GM19467 (cell line): ENCODE data around the gene ASXL2.
"Not testable (repeated sequence)": the region's sequence is repeated elsewhere in the genome, so short reads cannot be mapped to it uniquely, and the experiment has no call there.

Experiments used
- ATAC-seq: cut with Tn5 transposase; IDR thresholded peaks from one replicate; pipeline ENCODE4 v1.9.1; 2021; ENCODE audit warnings: mild to moderate bottlenecking, moderate library complexity; ENCODE audit not compliant: unreplicated experiment

The ASXL2 gene

DNA sequence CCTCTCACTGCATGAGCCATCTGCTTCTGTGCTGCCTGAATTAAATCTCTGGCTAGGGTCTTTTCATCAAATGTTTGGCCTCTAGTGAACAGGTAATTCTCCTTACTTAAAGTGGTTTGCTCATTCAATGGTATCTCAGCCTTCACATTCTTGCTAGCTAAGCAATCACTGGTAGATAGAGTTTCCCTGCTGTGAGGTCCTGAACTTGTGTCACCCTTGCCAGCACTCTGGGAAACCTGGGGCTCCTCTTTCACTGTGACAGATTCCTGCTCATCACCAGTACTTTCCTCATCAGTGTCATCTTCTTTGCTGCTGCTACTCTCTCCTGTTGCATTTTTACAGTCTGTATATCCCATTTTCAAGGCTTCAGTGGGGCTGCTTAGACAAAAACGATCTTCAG lies 135.8 kb downstream of the ASXL2 start:
- ATAC-seq: no peak

DNA sequence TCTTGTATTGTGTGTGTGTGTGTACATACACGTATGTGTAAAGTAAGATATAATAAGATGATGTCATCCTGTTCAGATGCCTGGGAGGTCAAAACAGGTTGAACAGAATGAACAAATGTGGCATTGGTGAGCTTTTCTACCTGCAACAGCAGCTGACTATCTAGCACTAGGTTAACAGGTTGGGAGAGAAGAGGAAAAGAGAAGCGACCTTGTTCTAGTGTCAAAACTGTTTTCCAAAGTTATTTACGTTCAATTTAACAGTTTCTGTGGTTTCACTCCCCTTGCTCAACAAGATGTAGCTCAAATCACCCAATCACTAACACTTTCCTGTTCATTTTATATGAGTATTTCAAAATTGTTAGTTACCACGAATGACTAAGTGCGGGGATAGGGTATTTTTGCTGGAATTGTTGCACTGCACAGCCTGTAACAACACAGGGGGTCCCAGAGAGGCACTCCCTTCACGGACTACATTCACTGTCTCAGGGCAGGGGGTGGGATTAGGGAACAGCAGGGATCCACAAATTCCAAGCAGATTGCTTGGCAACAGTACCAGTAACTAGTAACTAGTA lies 137.4 kb downstream of the ASXL2 start:
- ATAC-seq: no peak

DNA sequence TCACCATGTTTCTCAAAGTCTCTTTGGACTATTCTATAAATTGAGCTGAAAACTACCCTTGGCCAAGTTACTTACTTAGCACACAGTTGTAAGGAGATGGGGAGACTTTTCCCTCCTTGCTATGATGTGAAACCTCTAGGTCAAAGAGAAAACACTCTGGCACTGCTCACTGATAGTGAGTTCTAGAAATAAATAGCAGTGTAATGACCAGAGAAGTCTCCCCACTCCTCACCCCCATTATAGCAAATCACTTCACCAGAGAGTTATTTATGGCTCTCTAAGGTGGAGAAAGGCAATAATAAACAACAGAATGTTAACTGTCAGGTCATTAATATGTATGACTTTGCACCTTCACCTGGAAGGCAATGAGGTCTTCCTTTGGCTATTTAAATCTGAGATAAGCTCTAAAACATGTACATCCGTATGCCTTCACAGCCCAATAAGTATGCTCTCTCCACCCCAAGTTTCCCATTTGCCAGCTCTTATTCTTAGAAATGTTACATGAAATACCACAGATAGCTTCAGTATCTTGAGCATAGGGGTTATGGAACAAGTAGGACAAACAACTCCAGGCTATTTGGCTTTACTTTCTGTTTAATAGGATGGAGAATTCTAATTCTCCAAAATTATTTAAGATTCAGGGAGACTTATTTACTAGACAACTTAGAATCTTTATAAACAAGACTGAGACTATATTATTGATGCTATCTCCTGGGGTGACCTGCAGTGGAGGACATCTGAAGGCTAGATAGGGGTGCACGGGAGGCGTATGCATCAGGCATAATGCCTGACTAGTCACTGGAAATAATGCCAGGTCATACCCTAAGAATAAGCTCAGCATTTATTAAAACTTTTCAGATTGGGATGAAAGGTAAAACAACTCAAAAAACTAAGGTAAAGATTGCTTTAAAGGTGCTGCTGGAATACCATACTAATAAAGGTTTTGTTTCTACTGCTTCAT lies 139.6 kb downstream of the ASXL2 start:
- ATAC-seq: no peak

DNA sequence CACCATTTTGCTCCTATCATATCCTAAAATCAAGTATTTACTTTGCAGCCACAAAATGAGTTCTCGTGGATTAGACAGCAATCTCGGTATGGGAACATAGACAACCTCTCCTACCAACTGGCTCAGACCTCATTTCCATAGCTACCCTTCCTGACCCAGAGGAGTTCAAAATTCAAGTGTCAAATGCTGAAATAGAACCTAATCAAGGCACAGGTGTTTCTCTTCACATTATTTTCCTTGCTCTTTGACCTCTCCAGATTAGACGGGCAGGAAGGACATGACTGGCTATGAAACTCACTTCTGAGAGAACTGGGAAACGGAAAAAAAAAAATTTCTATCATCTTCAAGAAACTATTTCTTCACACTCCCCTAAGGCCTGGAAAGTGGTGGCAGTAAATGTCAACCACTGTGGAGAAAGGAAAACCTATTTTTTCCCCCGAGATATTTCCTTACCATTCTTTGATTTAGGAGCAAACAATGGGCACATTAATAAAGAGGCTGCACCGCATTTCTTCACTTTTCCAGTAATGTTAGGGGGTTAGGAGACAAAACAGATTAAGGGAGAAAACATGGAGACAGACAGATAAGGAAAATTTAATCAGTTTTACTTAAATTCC lies 141.3 kb downstream of the ASXL2 start:
- ATAC-seq: no peak

DNA sequence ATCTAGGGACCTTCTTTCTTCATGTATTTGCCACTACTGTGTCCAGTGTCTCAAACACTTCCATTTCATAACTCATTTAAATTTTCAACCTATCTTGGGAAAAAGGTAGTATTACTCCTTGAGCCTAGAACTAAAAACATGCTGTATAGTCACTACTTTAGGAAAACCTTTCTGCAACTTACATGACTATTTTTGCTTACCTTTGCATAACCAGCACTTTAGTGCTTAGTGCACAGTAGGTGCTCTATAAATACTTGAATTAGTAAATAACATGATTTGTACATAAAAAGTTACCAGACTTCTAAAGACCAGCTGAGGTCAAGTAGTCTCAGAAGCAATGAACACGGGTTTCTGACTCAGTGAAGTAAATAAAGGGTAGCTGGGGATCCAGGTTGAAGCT lies 142.5 kb downstream of the ASXL2 start:
- ATAC-seq: no peak

DNA sequence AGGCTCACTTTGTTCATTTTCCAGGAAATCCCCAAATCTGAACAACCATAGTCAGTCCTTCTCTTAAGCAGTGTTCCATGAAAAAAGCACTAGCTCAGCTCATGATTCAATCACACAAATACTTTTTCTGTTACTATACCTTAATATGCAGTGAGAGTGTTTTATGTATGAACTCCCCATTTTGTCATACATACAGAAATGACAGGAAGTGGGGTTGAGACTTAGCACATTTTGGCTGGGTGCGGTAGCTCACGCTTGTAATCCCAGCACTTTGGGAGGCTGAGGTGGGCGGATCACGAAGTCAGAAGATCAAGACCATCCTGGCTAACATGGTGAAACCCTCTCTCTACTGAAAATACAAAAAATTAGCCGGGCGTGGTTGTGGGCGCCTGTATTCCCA lies 149.7 kb downstream of the ASXL2 start:
- ATAC-seq: no peak

DNA sequence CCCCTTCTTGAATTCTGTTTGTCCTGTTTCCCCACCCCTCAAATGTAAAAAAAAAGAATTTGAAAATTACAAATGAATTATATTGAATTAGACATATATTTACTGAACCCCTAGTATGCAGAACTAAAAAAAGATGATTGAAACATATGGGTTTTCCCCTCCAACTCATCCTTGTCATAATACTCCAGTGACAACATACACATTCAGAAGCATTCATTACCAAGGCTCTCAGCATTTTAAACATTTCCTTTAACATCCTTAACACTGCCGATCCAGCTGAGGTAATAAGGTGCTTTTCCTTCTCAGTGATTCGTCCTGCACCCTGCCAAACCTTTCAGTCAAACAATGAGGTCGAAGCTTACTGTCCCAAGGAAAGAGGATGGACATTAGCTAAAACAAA lies 151.8 kb downstream of the ASXL2 start:
- no peak for ATAC-seq

DNA sequence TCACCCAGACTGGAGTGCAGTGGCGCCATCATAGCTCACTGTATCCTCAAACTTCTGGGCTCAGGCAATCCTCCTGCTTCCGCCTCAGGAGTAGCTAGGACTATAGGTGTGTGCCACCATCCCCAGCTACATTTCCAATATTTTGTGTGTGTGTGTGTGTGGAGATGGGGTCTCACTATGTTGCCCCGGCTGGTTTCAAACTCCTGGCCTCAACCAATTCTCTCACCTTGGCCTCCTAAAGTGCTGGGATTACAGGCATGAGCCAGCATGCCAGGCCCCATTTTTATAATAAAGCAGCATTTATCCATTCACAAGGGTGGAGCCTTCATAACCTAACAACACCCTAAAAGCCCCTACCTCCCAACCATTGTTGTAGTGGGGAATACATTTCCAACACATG lies 152.4 kb downstream of the ASXL2 start:
- no peak for ATAC-seq

DNA sequence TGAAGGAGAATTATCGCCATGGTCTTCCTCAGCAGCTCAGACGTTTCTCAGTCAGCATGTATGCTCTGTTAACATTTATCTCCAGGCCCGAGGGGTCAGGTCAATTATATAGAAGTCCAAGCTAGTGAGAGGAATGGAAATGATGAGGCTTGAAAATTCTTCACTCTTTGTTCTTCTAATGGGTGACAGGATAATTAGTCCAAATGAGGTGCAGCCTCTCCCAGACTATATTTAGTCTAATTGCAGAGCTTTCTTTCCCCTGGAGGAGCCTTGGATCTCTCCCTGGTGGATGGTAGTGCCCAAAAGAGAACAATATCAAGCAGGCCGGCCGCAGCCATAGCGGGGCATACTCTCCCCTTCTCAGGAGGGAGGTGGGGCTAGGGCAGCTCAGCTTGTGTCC lies 153.5 kb downstream of the ASXL2 start:
- no peak for ATAC-seq

DNA sequence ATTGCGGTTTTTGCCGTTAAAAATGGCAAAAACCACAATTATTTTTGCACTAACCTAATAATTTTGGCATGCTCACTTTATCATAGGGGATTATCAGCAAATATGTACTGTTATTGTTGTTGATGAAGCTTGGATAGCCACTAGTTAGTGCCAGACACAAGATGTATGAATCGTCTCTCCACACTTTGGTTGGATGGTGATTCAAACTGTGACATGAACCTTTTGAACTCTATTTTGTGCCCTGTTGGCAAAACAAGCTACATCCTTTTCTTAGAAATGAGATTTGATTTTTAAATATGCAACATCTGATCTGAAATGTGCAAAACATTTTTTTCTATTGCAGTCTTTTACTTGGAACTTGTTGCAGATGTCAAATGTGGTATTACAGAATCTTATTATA lies 156.1 kb downstream of the ASXL2 start:
- no peak for ATAC-seq

DNA sequence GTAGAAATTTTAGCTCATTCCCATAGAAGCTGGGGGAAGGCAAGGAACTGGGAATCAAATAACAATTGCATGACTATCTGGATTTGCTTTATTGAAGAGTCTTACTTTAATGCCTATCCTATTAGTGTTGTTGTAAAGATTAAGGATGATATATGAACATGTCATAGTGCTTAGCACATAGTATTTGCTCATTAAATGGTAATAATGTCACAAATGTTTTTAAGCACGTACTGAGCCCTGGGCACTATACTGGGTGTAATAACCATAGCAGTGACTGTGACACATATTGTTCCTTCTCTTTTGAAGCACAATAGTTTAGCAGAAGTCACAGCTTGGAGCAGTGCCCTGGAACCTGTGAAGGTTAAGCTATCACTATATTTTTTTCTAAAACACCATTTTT lies 157.7 kb downstream of the ASXL2 start:
- no peak for ATAC-seq

DNA sequence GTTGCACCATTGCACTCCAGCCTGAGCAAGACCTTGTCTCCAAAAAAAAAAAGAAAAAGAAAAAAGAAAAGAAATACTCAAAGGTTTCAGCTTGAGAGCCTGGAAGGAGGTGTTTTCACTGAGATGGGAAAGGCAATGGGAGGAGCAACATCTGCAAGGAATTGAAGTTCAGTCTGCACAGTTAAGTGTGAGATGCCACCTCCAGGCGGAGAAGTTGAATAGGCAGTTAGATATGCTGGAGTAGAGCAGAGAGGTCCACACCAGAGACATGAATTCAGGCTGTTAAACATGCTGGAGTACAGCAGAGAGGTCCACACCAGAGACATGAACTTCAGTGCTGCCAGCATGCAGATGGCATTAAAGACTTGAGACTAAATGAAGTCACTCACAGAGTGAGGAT lies 163.5 kb downstream of the ASXL2 start:
- no peak for ATAC-seq

DNA sequence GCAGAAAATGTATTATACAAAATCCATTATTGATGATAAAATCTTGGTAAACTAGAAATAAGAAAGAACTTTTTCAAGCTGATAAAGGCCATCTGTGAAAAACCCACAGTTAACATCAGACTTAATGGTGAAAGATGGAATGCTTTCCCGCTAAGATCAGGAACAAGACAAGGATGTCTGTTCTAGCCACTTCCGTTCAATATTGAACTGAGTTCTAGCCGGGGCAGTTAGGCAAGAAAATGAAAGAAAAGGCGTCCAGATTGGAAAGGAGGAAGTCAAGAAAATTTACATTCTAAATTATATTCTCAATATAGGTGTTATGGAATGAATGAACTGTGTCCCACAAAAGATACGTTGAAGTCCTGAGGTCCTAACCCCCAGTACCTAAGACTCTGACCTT lies 165.8 kb downstream of the ASXL2 start:
- no peak for ATAC-seq

DNA sequence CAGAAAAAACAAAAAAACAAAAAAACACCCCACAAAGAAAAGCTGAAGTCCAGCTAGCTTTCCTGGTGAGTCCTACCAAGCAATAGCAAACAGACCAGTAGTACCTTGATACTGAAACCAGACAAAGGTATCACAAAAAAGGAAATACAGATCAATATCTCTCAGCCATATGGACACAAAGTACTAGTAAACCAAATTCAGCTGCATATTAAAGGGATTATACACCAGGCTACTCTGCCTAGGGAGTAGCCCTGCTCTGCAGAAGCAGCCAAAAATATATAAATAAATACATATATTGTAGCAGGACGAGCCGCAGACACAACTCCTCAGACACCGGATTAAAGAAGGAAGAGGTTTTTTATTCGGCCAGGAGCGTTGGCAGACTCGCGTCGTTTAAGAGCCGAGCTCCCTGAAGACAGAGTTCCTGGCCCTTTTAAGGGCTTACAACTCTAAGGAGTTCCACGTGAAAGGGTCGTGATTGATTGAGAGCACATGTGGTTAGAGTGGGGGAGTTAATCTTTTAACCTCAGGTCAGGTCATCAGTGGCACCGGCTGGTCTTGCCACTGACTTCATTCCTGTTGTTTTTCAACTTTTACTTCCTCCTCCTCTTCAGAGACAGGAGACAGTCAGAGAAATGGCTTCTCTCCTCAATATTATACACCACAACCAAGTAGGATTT lies 166.5 kb downstream of the ASXL2 start:
- no peak for ATAC-seq

DNA sequence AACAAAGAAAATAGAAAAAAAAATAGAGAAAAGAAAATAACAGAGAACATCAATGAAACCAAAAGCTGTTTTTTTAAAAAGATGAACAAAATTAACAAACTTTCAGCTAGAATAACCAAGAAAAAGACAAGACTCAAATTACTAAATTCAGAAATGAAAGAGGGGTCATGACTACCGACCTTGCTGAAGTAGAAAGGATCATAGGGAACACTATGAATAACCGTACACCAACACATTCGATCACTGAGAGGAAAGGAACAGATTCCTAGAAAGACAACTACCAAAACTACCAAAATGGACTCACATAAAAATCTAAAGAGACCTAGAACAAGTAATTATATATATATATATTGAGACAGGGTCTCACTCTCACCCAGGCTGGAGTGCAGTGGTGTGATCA lies 167.5 kb downstream of the ASXL2 start:
- ATAC-seq: no peak

DNA sequence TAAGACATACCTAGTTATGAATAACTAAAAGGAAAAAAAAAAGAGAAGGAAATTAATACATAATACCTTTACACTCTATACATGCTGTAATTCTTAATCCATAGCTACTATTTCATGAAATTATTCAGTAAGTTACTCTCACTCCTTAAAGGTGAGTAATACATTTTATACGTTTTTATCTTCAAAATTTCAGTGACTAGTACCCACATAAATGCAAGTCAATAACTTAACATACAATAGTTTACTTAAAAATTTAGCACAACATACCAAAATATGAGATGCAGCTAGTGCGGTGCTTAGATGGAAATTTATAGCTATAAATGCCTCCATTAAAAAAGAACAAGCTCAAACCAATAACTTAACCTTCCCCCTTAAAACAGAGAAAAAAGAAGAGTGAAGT lies 168.9 kb downstream of the ASXL2 start:
- no peak for ATAC-seq

DNA sequence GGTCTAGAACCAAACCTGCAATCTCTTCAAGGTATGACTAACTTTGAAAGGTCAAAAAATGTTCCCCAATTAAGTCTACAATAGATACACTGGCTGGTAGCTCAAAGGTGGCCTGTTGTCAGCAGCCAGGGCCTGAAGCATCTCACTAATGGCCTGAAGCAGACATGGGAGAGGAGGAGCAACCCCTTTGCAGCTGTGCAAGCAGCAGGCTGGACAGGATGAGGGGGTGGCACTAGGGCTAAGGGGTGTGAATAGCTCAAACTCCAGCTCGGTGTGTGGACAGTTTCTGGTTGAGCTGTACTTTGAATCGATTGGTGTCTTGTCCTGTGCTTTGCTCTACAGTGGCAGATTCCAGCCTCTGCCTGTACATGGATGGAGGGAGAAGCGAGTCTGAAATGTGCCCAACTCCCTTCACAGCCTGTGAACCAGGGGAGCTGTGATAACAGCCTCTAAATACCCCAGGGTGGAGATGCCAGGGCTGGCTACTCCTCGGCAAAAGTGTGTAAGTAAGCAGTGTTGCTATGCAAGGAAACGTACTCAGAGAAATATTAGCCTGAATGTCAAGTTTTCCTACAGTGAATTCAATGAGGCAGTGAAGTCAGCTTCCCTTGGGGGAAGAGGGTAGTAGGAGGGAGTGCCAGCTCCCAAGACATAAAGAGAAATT lies 170.2 kb downstream of the ASXL2 start:
- ATAC-seq: no peak

DNA sequence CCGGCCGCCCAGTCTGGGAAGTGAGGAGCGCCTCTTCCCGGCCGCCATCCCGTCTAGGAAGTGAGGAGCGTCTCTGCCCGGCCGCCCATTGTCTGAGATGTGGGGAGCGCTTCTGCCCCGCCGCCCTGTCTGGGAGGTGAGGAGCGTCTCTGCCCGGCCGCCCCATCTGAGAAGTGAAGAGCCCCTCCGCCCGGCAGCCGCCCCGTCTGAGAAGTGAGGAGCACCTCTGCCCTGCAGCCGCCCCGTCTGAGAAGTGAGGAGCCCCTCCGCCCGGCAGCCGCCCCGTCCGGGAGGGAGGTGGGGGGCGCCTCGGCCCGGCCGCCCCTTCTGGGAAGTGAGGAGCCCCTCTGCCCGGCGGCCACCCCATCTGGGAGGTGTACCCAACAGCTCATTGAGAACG lies 172.7 kb downstream of the ASXL2 start:
- ATAC-seq: not testable (repeated sequence)

DNA sequence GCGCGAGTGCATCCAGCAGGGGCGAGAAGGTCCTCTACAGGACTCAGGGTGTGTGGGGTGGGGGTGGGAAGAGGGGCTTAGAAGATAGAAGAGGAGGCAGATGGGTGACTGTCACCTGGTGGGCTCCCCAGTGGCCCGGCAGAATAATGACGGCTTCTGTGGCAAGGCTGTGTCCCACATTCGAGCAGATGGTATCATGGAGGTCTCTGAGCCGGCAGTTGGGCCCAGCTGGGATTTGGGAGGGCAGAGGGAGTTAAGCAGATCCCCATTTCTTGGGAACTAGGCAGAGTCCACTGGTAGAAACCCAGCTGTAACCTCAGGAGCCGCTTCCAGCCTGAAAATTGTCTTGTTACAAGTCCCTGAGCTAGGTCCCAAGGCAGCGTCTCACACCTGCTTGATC lies 176.5 kb downstream of the ASXL2 start:
- ATAC-seq: no peak

DNA sequence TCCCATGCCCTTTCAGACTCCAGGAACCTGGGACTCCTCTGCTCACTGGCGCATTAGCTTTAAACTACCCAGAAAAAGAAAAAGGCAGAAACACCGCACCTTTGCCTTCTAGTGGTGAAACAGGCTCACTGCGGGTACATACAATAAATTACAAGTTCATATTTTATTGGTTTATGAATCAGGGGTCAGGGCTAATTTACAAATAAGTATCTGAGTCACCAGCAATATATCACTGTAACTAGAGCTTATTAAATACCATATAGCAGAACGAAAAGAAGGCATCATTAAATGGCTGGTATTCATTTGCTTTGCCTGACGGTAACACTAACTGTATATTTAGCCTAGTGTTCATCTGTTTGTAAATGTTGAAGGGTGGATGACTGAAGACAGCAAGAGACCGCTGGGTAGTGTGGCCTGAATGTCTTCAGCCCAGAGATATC lies 178.0 kb downstream of the ASXL2 start:
- no peak for ATAC-seq

DNA sequence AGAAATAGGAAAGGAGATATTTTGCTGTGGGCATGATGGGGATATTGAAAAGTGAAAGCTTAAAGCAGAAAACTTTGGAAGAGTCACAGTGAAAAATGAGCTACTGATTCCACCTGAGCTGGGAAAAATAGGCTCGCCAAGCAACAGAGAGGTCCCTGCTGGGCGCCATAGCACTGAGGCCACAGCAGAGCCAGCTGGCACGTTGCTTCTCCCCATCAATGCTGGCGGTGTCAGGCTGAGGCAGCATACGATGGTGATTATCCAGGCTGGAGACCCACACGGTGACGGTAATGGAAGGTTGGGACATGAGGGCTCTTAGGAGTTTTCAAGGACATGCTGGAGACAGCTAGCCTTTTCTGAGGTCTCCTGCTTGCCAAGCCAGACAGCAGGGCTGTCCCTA lies 179.1 kb downstream of the ASXL2 start:
- ATAC-seq: no peak
